Neutrophil (primary cell): ENCODE data around the gene SNX24.

Experiments used
- H3K27ac ChIP-seq: fragments of 200-600 bp; sonication (generic); 2 replicates; pipeline ENCODE4 v1.5.1; 2016; ENCODE audit warnings: mild to moderate bottlenecking, moderate library complexity
- H3K27me3 ChIP-seq: fragments of 200-600 bp; sonication (generic); 2 replicates; pipeline ENCODE4 v1.6.0; 2016; ENCODE audit warnings: mild to moderate bottlenecking
- H3K36me3 ChIP-seq: fragments of 200-600 bp; sonication (generic); 2 replicates; pipeline ENCODE4 v1.5.1; 2017
- H3K4me1 ChIP-seq, 2 experiments: fragments of 200-600 bp in 1 of 2; sonication (generic) in 1 of 2; 1 replicate in 1 of 2; 2 replicates in 1 of 2; pipeline versions ENCODE4 v1.5.1 to v1.6.1; 2013 to 2016; ENCODE audit warnings: low read depth in 1 of 2, low read length in 1 of 2, mild to moderate bottlenecking in 1 of 2, moderate library complexity in 1 of 2; ENCODE audit not compliant: control insufficient read depth in 1 of 2, insufficient read depth in 1 of 2
- H3K4me3 ChIP-seq, 2 experiments: fragments of 200-600 bp in 1 of 2; sonication (generic) in 1 of 2; 1 replicate in 1 of 2; 2 replicates in 1 of 2; pipeline ENCODE4 v1.5.1; 2013 to 2016; ENCODE audit warnings: low read depth in 1 of 2, low read length in 1 of 2, mild to moderate bottlenecking in 1 of 2, moderate library complexity in 1 of 2
- H3K9me3 ChIP-seq: fragments of 200-600 bp; sonication (generic); 2 replicates; pipeline ENCODE4 v1.5.1; 2016
- TF ChIP-seq, protein P1 (sequence below): fragments of 200-600 bp; sonication (generic); IDR thresholded peaks from 2 replicates; pipeline ENCODE4 v1.5.1; 2016; ENCODE audit warnings: antibody characterized with exemption

The SNX24 gene

GRCh38 chr5:122871661-122872060 is 26.2 kb downstream of the SNX24 start:
- TF ChIP-seq, protein P1, sequence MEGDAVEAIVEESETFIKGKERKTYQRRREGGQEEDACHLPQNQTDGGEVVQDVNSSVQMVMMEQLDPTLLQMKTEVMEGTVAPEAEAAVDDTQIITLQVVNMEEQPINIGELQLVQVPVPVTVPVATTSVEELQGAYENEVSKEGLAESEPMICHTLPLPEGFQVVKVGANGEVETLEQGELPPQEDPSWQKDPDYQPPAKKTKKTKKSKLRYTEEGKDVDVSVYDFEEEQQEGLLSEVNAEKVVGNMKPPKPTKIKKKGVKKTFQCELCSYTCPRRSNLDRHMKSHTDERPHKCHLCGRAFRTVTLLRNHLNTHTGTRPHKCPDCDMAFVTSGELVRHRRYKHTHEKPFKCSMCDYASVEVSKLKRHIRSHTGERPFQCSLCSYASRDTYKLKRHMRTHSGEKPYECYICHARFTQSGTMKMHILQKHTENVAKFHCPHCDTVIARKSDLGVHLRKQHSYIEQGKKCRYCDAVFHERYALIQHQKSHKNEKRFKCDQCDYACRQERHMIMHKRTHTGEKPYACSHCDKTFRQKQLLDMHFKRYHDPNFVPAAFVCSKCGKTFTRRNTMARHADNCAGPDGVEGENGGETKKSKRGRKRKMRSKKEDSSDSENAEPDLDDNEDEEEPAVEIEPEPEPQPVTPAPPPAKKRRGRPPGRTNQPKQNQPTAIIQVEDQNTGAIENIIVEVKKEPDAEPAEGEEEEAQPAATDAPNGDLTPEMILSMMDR, result no peak

DNA sequence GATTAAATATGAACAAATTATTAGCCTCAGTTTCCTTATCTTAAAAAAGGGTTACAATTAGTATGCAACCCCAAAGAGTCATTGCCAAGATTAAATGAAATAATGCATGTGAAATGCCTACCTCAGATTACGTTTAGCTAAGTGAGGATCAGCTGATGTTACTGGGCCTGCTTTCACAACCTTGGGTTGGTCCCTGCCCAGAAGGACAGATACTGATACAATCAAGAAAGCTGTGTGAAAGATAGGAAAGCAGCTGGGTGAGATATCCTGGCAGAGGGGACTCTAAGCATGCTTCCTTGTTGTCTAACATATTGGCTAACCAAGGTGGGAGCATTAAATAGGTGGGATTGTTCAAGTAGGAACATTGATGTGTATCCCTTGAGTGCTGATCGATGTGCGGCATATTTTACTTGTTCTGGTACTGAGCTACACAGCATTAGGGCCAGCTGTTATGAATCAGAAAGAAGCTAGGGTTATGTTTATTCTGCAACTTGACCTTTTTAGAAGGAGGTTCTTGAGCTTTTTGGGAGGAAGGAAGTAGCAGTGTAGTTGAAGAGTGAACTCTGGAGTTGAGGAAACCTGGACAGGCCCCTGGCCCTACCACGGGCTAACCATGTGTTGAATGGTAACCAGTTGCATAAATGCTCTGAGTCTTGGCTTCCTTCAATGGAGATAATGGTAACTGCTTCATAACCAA is 28.9 kb downstream of the SNX24 start:
- H3K4me3 ChIP-seq, result no peak overlapping the region
- no peaks in the 10 kb centered on the region for H3K9me3 ChIP-seq
- no peak overlapping the region for H3K27ac ChIP-seq
- no peaks in the 10 kb centered on the region for H3K36me3 ChIP-seq
- no peaks in the 10 kb centered on the region for H3K4me1 ChIP-seq
- TF ChIP-seq, protein P1, result no peak
- no peaks in the 10 kb centered on the region for H3K27me3 ChIP-seq

More at GRCh38 chr5:122871661-122872060, 26.2 kb downstream of the SNX24 start:
- Histone ChIP-seq H3K4me1 (no peaks in the 10 kb centered on the region), H3K4me3 (no peak overlapping the region), H3K9me3 (no peaks in the 10 kb centered on the region), H3K36me3 (no peaks in the 10 kb centered on the region), H3K27me3 (no peaks in the 10 kb centered on the region), H3K27ac (no peak overlapping the region)

DNA sequence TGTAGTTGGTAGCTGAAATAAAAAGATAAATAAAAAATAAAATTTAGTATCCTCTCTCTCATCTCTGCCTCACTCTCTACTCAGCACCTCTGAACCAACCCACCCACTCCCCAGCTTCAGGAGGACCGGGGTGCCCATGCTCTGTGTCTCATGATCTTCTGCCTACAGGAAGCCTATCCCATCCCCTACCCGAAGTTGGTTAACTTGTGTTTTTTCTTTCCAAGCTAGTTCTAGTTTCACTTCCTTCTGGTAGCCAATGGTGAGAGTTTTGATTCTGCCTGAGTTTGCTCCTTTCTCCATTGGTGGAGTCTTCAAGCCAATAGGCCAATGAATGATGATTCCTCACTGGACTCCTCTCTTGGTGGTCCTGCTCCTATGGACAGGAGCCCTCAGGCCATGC is 32.1 kb downstream of the SNX24 start:
- H3K9me3 ChIP-seq, result no peaks in the 10 kb centered on the region
- no peaks in the 10 kb centered on the region for H3K27me3 ChIP-seq
- no peak overlapping the region for H3K27ac ChIP-seq
- no peaks in the 10 kb centered on the region for H3K36me3 ChIP-seq
- TF ChIP-seq, protein P1, result no peak
- H3K4me1 ChIP-seq, result no peaks in the 10 kb centered on the region
- no peak overlapping the region for H3K4me3 ChIP-seq

DNA sequence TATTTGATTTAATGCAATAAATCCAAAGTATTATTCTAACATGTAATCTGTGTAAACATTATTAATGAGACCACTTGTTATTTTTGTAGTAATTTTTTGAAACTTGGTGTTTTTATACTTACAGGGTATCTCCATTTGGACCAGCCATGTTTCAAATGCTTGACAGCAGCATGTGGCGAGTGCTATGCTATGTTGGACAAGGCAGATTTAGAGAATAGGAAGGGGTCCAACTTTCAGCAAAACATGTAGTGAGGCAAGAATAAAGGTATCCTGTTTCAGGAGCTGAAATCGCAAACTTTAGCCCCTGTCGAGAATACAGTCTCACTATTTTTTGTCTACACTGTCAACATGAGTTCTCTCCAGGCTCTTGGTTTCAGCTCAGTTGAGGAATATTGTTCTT is 33.7 kb downstream of the SNX24 start:
- Histone ChIP-seq H3K9me3 (no peaks in the 10 kb centered on the region), H3K4me1 (no peaks in the 10 kb centered on the region), H3K4me3 (no peak overlapping the region), H3K27ac (no peak overlapping the region), H3K36me3 (no peaks in the 10 kb centered on the region), H3K27me3 (no peaks in the 10 kb centered on the region)
- TF ChIP-seq, protein P1, result no peak

DNA sequence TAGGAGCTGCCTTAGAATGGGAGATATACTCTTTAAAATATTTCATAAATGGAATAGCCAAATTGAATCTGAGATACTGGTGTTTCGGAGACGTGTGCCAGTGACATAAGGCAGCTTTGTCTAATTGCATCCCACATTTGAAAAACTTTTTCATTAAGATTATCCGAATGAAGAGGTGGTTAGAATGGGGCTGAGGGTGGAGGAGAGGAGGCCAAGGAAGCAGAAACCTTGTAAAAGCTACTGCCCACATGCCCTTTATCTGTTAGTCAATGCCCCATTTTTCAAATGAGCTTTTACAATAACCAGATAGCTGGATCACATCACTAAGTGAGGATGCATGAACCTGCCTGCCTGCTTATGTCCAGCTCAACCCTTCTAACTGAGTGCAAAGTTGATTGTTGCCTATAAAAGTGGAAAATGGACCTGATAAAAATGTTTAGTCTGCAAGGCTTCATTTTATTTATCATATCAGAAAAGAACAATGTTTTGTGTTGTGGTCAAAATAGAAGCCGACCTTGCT is 34.8 kb downstream of the SNX24 start:
- Histone ChIP-seq H3K9me3 (no peaks in the 10 kb centered on the region), H3K27me3 (no peaks in the 10 kb centered on the region), H3K4me3 (no peak overlapping the region), H3K36me3 (no peaks in the 10 kb centered on the region), H3K4me1 (no peaks in the 10 kb centered on the region), H3K27ac (no peak overlapping the region)
- TF ChIP-seq, protein P1, result no peak
